GM13976 (cell line): ENCODE measurements around the gene KDM3A.
"Not testable (repeated sequence)": the region's sequence is repeated elsewhere in the genome, so short reads cannot be mapped to it uniquely, and the experiment has no call there.

Experiments used
- DNase-seq: peaks from one replicate; pipeline ENCODE4 v3.0.0; 2012; ENCODE audit warnings: low spot score
- CTCF ChIP-seq: IDR thresholded peaks from 2 replicates; pipeline ENCODE4 v1.5.1; 2012; ENCODE audit warnings: borderline replicate concordance, mild to moderate bottlenecking; ENCODE audit not compliant: insufficient read depth; ENCODE audit errors: extremely low read depth, missing control alignments, control extremely low read depth
- in situ Hi-C: fragments of 300-500 bp; cut with MboI; formaldehyde crosslinking; loops from one replicate; pipeline ENCODE4 v1.12.0; 2022; ENCODE audit warnings: low sequenced_read_pairs, mixed read lengths, inconsistent platforms; ENCODE audit not compliant: unreplicated experiment

Gene KDM3A

GRCh38 chr2:86491088-86491487, 49.9 kb downstream of the KDM3A start:
- no peak for TF ChIP-seq CTCF
- DNase-seq, result no peak
- in situ Hi-C loops, result no loop called here

DNA sequence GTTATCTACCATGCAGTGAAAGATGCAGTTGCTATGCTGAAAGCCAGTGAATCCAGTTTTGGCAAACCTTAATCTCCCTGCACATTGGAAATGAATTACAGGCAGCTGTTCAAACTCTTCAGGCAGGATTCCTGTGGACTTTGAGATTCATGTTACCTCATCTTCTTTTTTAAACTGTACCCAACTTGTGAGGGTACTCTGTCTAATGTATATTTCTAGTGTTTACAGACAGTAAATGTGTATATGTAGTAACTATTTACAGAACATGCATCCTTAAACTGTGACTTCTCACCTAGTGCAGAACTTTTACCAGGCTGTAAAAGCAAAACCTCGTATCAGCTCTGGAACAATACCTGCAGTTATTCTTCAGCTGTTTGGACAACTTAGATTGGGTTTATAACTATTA, 50.9 kb downstream of the KDM3A start:
- no peak for TF ChIP-seq CTCF
- in situ Hi-C loops, result no loop called here
- DNase-seq, result no peak

- DNase-seq, in situ Hi-C loops: not testable (repeated sequence)
These were observed 55.2 kb downstream of the KDM3A start for GRCh38 chr2:86496391-86496790.

DNA sequence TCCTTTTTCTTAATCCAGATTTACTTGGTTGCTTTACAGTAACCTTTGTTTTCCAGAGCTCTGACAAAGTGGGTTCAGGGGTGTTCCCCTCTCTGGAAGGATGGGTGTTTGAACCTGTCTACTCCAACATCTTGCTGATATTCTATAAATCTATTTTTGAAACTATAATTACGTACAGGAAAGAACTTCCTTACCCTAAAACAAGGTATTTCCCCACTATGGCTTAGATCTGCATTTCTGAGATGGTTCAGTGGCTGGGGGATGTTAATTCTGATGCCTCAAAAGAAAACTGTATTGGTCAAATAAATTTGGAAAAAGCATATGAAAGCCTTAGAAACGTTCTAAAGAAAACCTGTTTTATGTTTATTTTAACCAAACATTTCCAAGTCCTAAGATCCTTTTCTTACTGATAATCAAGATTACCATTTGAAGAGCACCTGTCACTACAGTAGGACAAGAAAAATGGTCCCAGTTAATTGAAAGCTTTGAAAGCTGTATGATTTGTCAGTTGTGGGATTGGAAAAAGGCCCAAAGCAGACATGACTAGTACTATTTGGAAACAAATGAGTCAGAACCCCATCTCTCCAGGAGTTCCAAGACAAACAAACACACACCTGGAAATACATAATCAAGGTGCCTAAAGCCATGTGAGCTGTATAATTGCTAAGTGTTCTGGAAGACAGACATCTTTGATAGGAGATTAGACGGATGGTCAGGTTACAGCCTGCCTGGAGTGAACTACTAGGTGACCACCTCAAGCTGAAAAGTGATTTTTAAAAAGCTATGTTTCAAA, 57.5 kb downstream of the KDM3A start:
- DNase-seq, result no peak
- TF ChIP-seq CTCF, result no peak
- in situ Hi-C loops, result no loop called here

GRCh38 chr2:86499326-86499725, 58.2 kb downstream of the KDM3A start:
- in situ Hi-C loops, result no loop called here
- no peak for TF ChIP-seq CTCF

GRCh38 chr2:86500325-86501083, 59.3 kb downstream of the KDM3A start:
- no peak for DNase-seq
- in situ Hi-C loops, result no loop called here
- TF ChIP-seq CTCF, result no peak

More at GRCh38 chr2:86499326-86499725, 58.2 kb downstream of the KDM3A start:
- DNase-seq, result no peak

- TF ChIP-seq CTCF, result no peak
- no peak for DNase-seq
- in situ Hi-C loops, result no loop called here
These were observed 66.4 kb downstream of the KDM3A start for GRCh38 chr2:86507600-86507999.
